OCI-LY3 (cell line): ENCODE data around the gene GPR62.

Source experiments
- H2AFZ ChIP-seq: fragments of 200-600, 300-600 bp; shearing (Covaris generic); 2 replicates; pipeline ENCODE4 v1.6.0; 2014; ENCODE audit warnings: antibody characterized with exemption, low read depth, low read length
- H3K27ac ChIP-seq: fragments of 200-600, 300-600 bp; sonication (generic); 2 replicates; pipeline ENCODE4 v1.5.1; 2014; ENCODE audit warnings: mild to moderate bottlenecking, low read length, moderate library complexity, mixed read lengths
- H3K27me3 ChIP-seq: fragments of 200-600, 300-600 bp; sonication (generic); 2 replicates; pipeline ENCODE4 v1.6.1; 2014; ENCODE audit warnings: low read depth, low read length, mixed read lengths
- H3K36me3 ChIP-seq: fragments of 200-600, 300-600 bp; sonication (generic); replicated peaks from 2 replicates; pipeline ENCODE3; 2014; ENCODE audit warnings: low read depth, low read length, mixed read lengths
- H3K4me1 ChIP-seq: fragments of 300-600, 200-600 bp; sonication (generic); 2 replicates; pipeline ENCODE4 v1.6.1; 2014; ENCODE audit warnings: low read length, mixed read lengths
- H3K4me2 ChIP-seq: fragments of 200-600, 300-600 bp; sonication (generic); 2 replicates; pipeline ENCODE4 v1.6.1; 2014; ENCODE audit warnings: low read length, mixed read lengths
- H3K4me3 ChIP-seq: fragments of 300-600, 200-600 bp; sonication (generic); 2 replicates; pipeline ENCODE4 v1.5.1; 2014; ENCODE audit warnings: antibody characterized with exemption, mild to moderate bottlenecking, low read length, moderate library complexity
- H3K79me2 ChIP-seq: fragments of 300-600, 200-600 bp; shearing (Covaris generic); 2 replicates; pipeline ENCODE4 v1.6.1; 2014; ENCODE audit warnings: mild to moderate bottlenecking, low read length, mixed read lengths
- H3K9ac ChIP-seq: fragments of 300-600, 200-600 bp; shearing (Covaris generic); 2 replicates; pipeline ENCODE4 v1.6.0; 2014; ENCODE audit warnings: mild to moderate bottlenecking, low read length, moderate library complexity
- H3K9me3 ChIP-seq: fragments of 200-600, 300-600 bp; shearing (Covaris generic); 2 replicates; pipeline ENCODE4 v1.6.1; 2014; ENCODE audit warnings: low read length, mixed read lengths; ENCODE audit not compliant: insufficient read depth
- H4K20me1 ChIP-seq: fragments of 200-600, 300-600 bp; sonication (generic); 2 replicates; pipeline ENCODE4 v1.6.1; 2016; ENCODE audit warnings: low read length, mixed read lengths; ENCODE audit not compliant: insufficient read depth
- CTCF ChIP-seq: fragments of 200-600, 300-600 bp; sonication (generic); IDR thresholded peaks from 2 replicates; pipeline ENCODE4 v1.5.1; 2014; ENCODE audit warnings: antibody characterized with exemption, low read length, low read depth
- EZH2phosphoT487 ChIP-seq: fragments of 200-600 bp; shearing (Covaris generic); IDR thresholded peaks from 2 replicates; pipeline ENCODE4 v1.6.1; 2018; ENCODE audit warnings: antibody characterized with exemption, mixed run types, low read depth

Gene GPR62

GRCh38 chr3:51930439-51930838 is 24.7 kb upstream of the GPR62 start:
- peaks cover 31% of the 10 kb centered on the region for H3K36me3 ChIP-seq
- no peaks in the 10 kb centered on the region for H4K20me1 ChIP-seq
- H3K4me1 ChIP-seq: peaks cover 13% of the 10 kb centered on the region
- no peaks in the 10 kb centered on the region for H3K9me3 ChIP-seq
- no peak overlapping the region for H3K4me3 ChIP-seq
- no peak overlapping the region for H3K9ac ChIP-seq
- H3K27ac ChIP-seq: no peak overlapping the region
- no peaks in the 10 kb centered on the region for H3K79me2 ChIP-seq
- TF ChIP-seq EZH2phosphoT487 (no peak), CTCF (no peak)
- no peak overlapping the region for H3K4me2 ChIP-seq
- no peak overlapping the region for H2AFZ ChIP-seq
- H3K27me3 ChIP-seq: no peaks in the 10 kb centered on the region

GRCh38 chr3:51931756-51932155 is 23.4 kb upstream of the GPR62 start:
- Histone ChIP-seq H2AFZ (no peak overlapping the region), H3K36me3 (peaks cover 40% of the 10 kb centered on the region), H3K4me2 (no peak overlapping the region), H3K9me3 (no peaks in the 10 kb centered on the region), H3K9ac (no peak overlapping the region), H3K4me3 (no peak overlapping the region), H3K79me2 (no peaks in the 10 kb centered on the region), H3K27ac (no peak overlapping the region), H3K27me3 (no peaks in the 10 kb centered on the region), H4K20me1 (no peaks in the 10 kb centered on the region), H3K4me1 (peaks cover 13% of the 10 kb centered on the region)
- TF ChIP-seq EZH2phosphoT487 (no peak), CTCF (no peak)

- no peaks in the 10 kb centered on the region for H3K27me3 ChIP-seq
- no peaks in the 10 kb centered on the region for H3K9me3 ChIP-seq
- H2AFZ ChIP-seq: no peak overlapping the region
- H3K36me3 ChIP-seq: peaks cover 46% of the 10 kb centered on the region
- no peak for TF ChIP-seq CTCF
- TF ChIP-seq EZH2phosphoT487: no peak
- peaks cover 3% of the 10 kb centered on the region for H3K4me1 ChIP-seq
- H4K20me1 ChIP-seq: no peaks in the 10 kb centered on the region
- no peaks in the 10 kb centered on the region; the same call in 1 of the 2 replicates for H3K79me2 ChIP-seq
- no peak overlapping the region for H3K4me2 ChIP-seq
- no peak overlapping the region for H3K4me3 ChIP-seq
- no peak overlapping the region for H3K9ac ChIP-seq
- no peak overlapping the region for H3K27ac ChIP-seq
Measured at GRCh38 chr3:51932471-51933370, 22.5 kb upstream of the GPR62 start.

- Histone ChIP-seq H3K4me2 (no peak overlapping the region), H3K4me1 (no peaks in the 10 kb centered on the region), H3K4me3 (no peak overlapping the region), H3K27me3 (no peaks in the 10 kb centered on the region), H4K20me1 (no peaks in the 10 kb centered on the region), H3K9ac (no peak overlapping the region), H3K27ac (no peak overlapping the region), H3K9me3 (no peaks in the 10 kb centered on the region), H3K36me3 (peaks cover 54% of the 10 kb centered on the region), H3K79me2 (peaks cover 7% of the 10 kb centered on the region), H2AFZ (no peak overlapping the region)
- TF ChIP-seq EZH2phosphoT487 (no peak), CTCF (no peak)
Measured at GRCh38 chr3:51933471-51934138, 21.6 kb upstream of the GPR62 start.
